HCT116 (cell line): ENCODE results near the gene SPATS2L. TPM values are rescaled to one million over a fixed set of nuclear protein-coding genes. Genes with fewer than 3 reads are reported as not detected.
A peak's percentile ranks its signal among the peaks of the same experiment; 100 is the strongest.

Experiments
- ATAC-seq: fragments of 200-7000 bp; cut with Tn5 transposase; 2 replicates; pipeline ENCODE4 v1.9.1; 2020; ENCODE audit warnings: mild to moderate bottlenecking, moderate library complexity
- BruUV-seq: library from RNA; stranded (reverse); fragments of 400-500 nt; replicated peaks from 2 replicates; lab custom pipeline; 2021; lab: Mats Ljungman, UMichigan
- CTCF ChIA-PET: fragments of 300-600 bp; sonication (Branson Sonifier 250); formaldehyde crosslinking; loops from one replicate; lab custom pipeline; 2021; ENCODE audit warnings: antibody characterized with exemption; lab: Charles Lee
- POLR2A ChIA-PET: fragments of 300-600, 350-600 bp; sonication (Branson Sonifier 250); formaldehyde crosslinking; loops from one replicate; lab custom pipeline; 2021; ENCODE audit warnings: antibody characterized with exemption; lab: Charles Lee
- RAD21 ChIA-PET, 2 experiments: fragments of 300-600 bp; sonication (Branson Sonifier 250); formaldehyde crosslinking; loops; one replicate each; lab custom pipeline; 2023; ENCODE audit warnings: low total read pairs in 2 of 2; ENCODE audit not compliant: uncharacterized antibody in 2 of 2, unreplicated experiment in 2 of 2, low non-redundant PET in 1 of 2; lab: Charles Lee
- DNase-seq: peaks from one replicate; pipeline ENCODE4 v3.0.0-alpha.2; 2010; ENCODE audit warnings: low read depth, low spot score
- H2AFZ ChIP-seq: fragments of 200-600 bp; shearing (Covaris generic), sonication (generic); 2 replicates; pipeline ENCODE4 v1.6.1; 2017; ENCODE audit warnings: low read depth, mixed run types, mixed read lengths, antibody characterized with exemption, low read length; ENCODE audit not compliant: poor library complexity, severe bottlenecking
- H3K27ac ChIP-seq: 2 replicates; pipeline ENCODE4 v1.5.1; 2012; ENCODE audit warnings: low read depth, low read length
- H3K27me3 ChIP-seq: fragments of 200-600 bp; sonication (generic); 2 replicates; pipeline ENCODE4 v1.6.1; 2016; ENCODE audit warnings: mixed run types, low read length, mixed read lengths; ENCODE audit not compliant: insufficient read depth
- H3K36me3 ChIP-seq, 2 experiments: fragments of 200-500 bp in 1 of 2; fragments of 200-600 bp in 1 of 2; sonication (Bioruptor generic) in 1 of 2; sonication (generic) in 1 of 2; 2 replicates each; pipeline versions ENCODE4 v1.5.1 to v1.6.1; 2014 to 2016; ENCODE audit warnings: low read length in 2 of 2, inconsistent platforms in 1 of 2, mixed read lengths in 1 of 2, mixed run types in 1 of 2; ENCODE audit not compliant: insufficient read depth in 2 of 2, control insufficient read depth in 1 of 2
- H3K4me1 ChIP-seq, 2 experiments: fragments of 200-600 bp in 1 of 2; sonication (generic) in 1 of 2; 2 replicates each; pipeline versions ENCODE4 v1.5.1 to v1.6.1; 2012 to 2017; ENCODE audit warnings: low read length in 2 of 2, inconsistent platforms in 1 of 2, mild to moderate bottlenecking in 1 of 2, mixed read lengths in 1 of 2, mixed run types in 1 of 2, moderate library complexity in 1 of 2; ENCODE audit not compliant: insufficient read depth in 2 of 2, control insufficient read depth in 1 of 2
- H3K4me2 ChIP-seq: fragments of 200-600 bp; sonication (generic); 2 replicates; pipeline ENCODE4 v1.6.1; 2017; ENCODE audit warnings: mixed run types, low read length, mixed read lengths
- H3K4me3 ChIP-seq, 2 experiments: fragments of 200-600 bp in 1 of 2; sonication (generic) in 1 of 2; replicated peaks in 1 of 2; 2 replicates each; pipeline ENCODE4 v1.5.1; 2011 to 2016; ENCODE audit warnings: low read length in 2 of 2, control low read depth in 1 of 2, low read depth in 1 of 2, mild to moderate bottlenecking in 1 of 2, mixed read lengths in 1 of 2, mixed run types in 1 of 2
- H3K79me2 ChIP-seq: fragments of 200-600 bp; sonication (generic); 2 replicates; pipeline ENCODE4 v1.6.1; 2017; ENCODE audit warnings: mild to moderate bottlenecking, mixed run types, low read length, moderate library complexity, mixed read lengths; ENCODE audit not compliant: insufficient read depth
- H3K9ac ChIP-seq: fragments of 200-600 bp; sonication (generic); 2 replicates; pipeline ENCODE4 v1.6.1; 2016; ENCODE audit warnings: low read length, mixed read lengths
- H3K9me2 ChIP-seq: fragments of 200-600 bp; sonication (generic), shearing (Covaris generic); 2 replicates; pipeline ENCODE4 v1.6.1; 2017; ENCODE audit warnings: mixed run types, mild to moderate bottlenecking, moderate library complexity; ENCODE audit not compliant: insufficient read depth
- H3K9me3 ChIP-seq, 2 experiments: fragments of 200-500 bp in 1 of 2; fragments of 200-600 bp in 1 of 2; sonication (Bioruptor generic) in 1 of 2; sonication (generic) in 1 of 2; 2 replicates each; pipeline ENCODE4 v1.6.1; 2014 to 2017; ENCODE audit warnings: low read length in 2 of 2, mixed read lengths in 2 of 2, inconsistent platforms in 1 of 2, low read depth in 1 of 2, mild to moderate bottlenecking in 1 of 2, mixed run types in 1 of 2, moderate library complexity in 1 of 2; ENCODE audit not compliant: control insufficient read depth in 1 of 2, insufficient read depth in 1 of 2
- H4K20me1 ChIP-seq: fragments of 200-600 bp; sonication (generic), shearing (Covaris generic); 2 replicates; pipeline ENCODE4 v1.6.1; 2017; ENCODE audit warnings: mixed run types, mild to moderate bottlenecking, moderate library complexity; ENCODE audit not compliant: insufficient read depth
- CBX3 ChIP-seq: IDR thresholded peaks from 2 replicates; pipeline ENCODE4 v1.6.1; 2012; ENCODE audit warnings: low read depth
- CEBPB ChIP-seq: IDR thresholded peaks from 2 replicates; pipeline ENCODE4 v1.6.1; 2012; ENCODE audit warnings: low read depth
- ELF1 ChIP-seq: IDR thresholded peaks from 2 replicates; pipeline ENCODE4 v1.6.1; 2012; ENCODE audit warnings: low read depth, borderline replicate concordance
- YY1 ChIP-seq: IDR thresholded peaks from 2 replicates; pipeline ENCODE4 v1.6.1; 2011; ENCODE audit warnings: low read length, low read depth, moderate library complexity, mild to moderate bottlenecking; ENCODE audit not compliant: insufficient replicate concordance; ENCODE audit errors: extremely low read depth
- intact Hi-C: fragments of 100-400 bp; cut with micrococcal nuclease; formaldehyde crosslinking; loops from 2 replicates; pipeline ENCODE4 v1.10.0; 2022
- total RNA-seq: library from RNA; stranded (reverse); gene quantifications from one replicate; pipeline ENCODE4 v1.2.1, GENCODE V29; 2021; ENCODE audit not compliant: unreplicated experiment
- TF ChIP-seq, protein P1 (sequence below), 3 experiments: fragments of 200-600 bp in 1 of 3; sonication (generic) in 1 of 3; IDR thresholded peaks in 2 of 3; conservative IDR thresholded peaks in 1 of 3; 2 replicates each; pipeline ENCODE4 v1.5.1; 2012 to 2017; ENCODE audit warnings: low read depth in 2 of 3, low read length in 2 of 3, antibody characterized with exemption in 1 of 3, borderline replicate concordance in 1 of 3, control low read depth in 1 of 3, mild to moderate bottlenecking in 1 of 3, mixed read lengths in 1 of 3, mixed run types in 1 of 3, moderate library complexity in 1 of 3; ENCODE audit not compliant: insufficient read depth in 1 of 3

The SPATS2L gene
- total RNA-seq, 1 experiment from 2014 or later = 87.1 TPM

DNA sequence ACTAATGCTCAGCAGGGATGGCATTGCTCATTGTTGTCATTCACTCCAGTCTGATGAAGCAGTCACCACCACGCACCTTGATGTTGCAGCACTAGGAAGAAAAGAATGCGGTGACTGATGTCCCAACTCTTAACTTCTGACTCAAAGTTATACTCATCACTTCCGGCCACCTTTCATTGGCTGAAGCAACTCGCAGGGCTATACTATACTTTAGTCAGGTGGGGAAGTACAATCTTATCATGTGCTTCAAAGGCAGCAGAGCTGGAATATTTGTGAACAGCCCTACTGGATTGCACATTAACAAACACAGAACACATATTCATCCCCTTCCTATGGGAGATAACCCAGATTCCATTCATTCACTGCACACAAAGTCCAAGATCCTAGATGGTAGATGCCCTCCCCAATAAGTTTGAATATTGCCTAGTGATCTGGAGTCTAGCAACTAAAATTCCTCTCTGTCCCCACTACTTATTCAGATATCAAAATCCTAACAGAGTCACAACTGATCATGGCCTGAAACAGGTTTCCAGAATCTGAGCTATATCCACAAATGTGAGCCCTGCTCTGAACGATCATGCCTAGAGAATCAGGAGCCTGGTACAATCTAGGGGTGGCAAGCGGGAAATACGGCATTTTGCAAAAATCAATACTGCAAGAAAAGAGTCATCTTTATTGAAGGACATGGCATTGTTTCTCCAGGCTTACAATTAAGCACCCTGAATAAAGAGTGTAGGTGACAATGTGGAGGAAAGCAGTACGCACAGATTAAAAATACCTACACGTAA lies 3.4 kb upstream of the SPATS2L start (continued):
- TF ChIP-seq ELF1 (no peak), YY1 (peak; percentile 29), CEBPB (peak; percentile 94), CBX3 (peak; percentile 77)

DNA sequence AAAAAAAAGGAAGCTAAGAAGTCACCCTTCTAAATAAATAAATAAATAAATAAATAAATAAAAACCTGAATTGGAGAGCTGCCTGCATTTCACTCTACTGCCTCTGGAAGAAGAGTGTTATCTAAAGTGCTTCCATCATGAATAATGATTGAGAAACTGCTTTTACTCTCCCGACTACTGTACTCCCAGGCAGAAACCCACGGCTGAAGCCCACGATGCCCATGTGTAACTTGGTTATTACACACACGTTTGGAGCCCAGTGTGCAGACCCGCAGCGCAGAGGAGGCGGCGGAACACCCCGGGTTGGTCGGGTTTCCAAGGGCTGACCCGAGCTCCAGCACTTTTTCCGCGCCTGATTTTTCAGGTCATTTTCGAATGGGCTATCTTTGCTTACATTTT lies 697 bp upstream of the SPATS2L start:
- H3K9me3 ChIP-seq = no peaks in the 10 kb centered on the region
- RAD21 ChIA-PET = interaction anchor here (0.5 to 1.3 kb wide), 3 partner anchors 10 to 103 kb away, joined by 3 to 5 read pairs (median 5); no protein-coding TSS in a partner anchor
- H2AFZ ChIP-seq = no peak overlapping the region
- no TSS peak for BruUV-seq
- TF ChIP-seq YY1 (no peak), ELF1 (no peak)
- TF ChIP-seq, protein P1, sequence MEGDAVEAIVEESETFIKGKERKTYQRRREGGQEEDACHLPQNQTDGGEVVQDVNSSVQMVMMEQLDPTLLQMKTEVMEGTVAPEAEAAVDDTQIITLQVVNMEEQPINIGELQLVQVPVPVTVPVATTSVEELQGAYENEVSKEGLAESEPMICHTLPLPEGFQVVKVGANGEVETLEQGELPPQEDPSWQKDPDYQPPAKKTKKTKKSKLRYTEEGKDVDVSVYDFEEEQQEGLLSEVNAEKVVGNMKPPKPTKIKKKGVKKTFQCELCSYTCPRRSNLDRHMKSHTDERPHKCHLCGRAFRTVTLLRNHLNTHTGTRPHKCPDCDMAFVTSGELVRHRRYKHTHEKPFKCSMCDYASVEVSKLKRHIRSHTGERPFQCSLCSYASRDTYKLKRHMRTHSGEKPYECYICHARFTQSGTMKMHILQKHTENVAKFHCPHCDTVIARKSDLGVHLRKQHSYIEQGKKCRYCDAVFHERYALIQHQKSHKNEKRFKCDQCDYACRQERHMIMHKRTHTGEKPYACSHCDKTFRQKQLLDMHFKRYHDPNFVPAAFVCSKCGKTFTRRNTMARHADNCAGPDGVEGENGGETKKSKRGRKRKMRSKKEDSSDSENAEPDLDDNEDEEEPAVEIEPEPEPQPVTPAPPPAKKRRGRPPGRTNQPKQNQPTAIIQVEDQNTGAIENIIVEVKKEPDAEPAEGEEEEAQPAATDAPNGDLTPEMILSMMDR (IDR thresholded peaks at IDR 0.05 in 2 of 3, conservative IDR thresholded peaks at IDR 0.05 in 1 of 3; ENCODE audit: borderline replicate concordance in 1 of 3, insufficient read depth in 1 of 3, low read depth in 2 of 3, low read length in 2 of 3) = peak in 1 of 3 experiments; percentile 4; a peak in 2 of 6 replicates
- peak overlapping the region; percentile 76 for H3K9ac ChIP-seq
- CTCF ChIA-PET = interaction anchor here (1.0 to 1.1 kb wide), 2 partner anchors 166 to 320 kb away, joined by 3 to 4 read pairs; no protein-coding TSS in a partner anchor
- H3K4me2 ChIP-seq = peak overlapping the region; percentile 85
- H3K4me3 ChIP-seq = peak overlapping the region; percentile 63 to 64
- no peaks in the 10 kb centered on the region for H4K20me1 ChIP-seq
- H3K4me1 ChIP-seq = peaks cover 46 to 79% of the 10 kb centered on the region in 2 experiments
- ATAC-seq = no peak
- no peak for DNase-seq
- peak overlapping the region; percentile 84 for H3K27ac ChIP-seq
- intact Hi-C loops = loop anchor here (5.0 kb wide), 1 partner anchor 167 kb away; no protein-coding TSS in a partner anchor
- POLR2A ChIA-PET = interaction anchor here (1.7 kb wide), 1 partner anchor 100 kb away, joined by 6 read pairs; no protein-coding TSS in a partner anchor
- H3K9me2 ChIP-seq = no peaks in the 10 kb centered on the region
- H3K27me3 ChIP-seq = no peaks in the 10 kb centered on the region
- peaks cover 37% of the 10 kb centered on the region for H3K79me2 ChIP-seq
- no peaks in the 10 kb centered on the region for H3K36me3 ChIP-seq
